Activated CD4-positive, alpha-beta T cell treated with anti-CD3 and anti-CD28 coated beads, Interleukin-2, Interleukin-4, amounts not matched to agents 100 ng/mL and 50 ng/mL, durations not matched to agents 16 hours and 8 hours (primary cell): ENCODE results near the gene BRIP1.
"Not testable (repeated sequence)": the region's sequence is repeated elsewhere in the genome, so short reads cannot be mapped to it uniquely, and the experiment has no call there.

Source experiments
- DNase-seq: peaks from one replicate; pipeline ENCODE4 v3.0.0-alpha.2; 2020; ENCODE audit warnings: low spot score

The BRIP1 gene

DNA sequence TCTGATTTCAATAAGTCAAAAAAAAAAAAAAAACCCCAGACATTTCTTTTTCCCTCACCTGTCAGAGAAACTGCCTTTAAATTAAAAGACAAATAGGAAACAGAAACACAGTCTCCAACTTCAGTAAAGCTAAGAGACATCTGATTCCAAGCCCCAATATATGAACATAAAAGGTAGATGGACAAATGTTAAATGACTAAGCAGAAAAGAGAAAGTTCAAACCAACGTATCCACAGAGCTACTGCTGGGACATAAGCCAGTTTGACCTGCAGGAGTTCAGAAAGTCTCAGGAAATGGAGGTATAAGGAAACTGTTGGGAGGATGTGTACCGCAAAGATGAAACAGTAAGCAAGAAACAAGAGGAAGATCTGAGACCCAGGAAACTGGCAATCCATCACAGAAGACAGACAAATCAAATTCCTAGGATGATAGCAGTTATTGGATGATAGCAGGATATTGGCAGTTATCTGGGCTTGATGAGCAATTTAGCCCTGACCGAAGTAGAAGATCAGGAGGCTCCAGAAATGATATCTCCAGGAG is 135.0 kb downstream of the BRIP1 start:
- no peak for DNase-seq

DNA sequence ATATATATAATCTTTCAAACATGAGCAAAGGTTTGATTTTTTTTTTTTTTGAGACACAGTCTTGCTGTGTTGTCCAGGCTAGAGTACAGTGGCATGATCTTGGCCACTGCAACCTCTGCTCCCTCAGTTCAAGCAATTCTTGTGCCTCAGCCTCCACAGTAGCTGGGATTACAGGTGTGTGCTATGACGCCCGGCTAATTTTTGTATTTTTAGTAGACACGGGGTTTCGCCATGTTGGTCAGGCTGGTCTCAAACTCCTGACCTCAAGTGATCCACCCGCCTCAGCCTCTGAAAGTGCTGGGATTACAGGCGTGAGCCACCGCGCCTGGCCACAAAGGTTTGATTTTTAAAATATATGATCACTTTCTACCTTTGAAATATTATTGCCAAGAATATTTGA is 135.5 kb downstream of the BRIP1 start:
- not testable (repeated sequence) for DNase-seq

DNA sequence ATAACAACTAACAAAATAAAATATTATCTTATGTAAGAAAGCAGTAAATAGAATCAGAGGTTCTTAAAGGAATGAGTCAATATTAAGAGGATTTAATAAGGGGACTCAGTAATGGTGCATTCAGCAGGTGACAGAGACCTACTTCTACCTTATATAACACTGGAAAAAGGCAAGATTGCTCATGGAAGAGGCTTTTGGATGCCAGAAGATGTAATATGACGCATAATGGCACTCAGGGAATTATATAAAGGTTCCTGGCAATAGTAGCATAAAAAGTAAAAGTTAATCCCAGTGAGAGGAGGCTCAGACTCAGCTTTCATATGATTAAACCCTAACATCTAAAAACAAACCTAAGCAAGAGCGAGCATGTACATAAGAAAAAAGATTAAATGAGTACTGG is 136.4 kb downstream of the BRIP1 start:
- DNase-seq: no peak

DNA sequence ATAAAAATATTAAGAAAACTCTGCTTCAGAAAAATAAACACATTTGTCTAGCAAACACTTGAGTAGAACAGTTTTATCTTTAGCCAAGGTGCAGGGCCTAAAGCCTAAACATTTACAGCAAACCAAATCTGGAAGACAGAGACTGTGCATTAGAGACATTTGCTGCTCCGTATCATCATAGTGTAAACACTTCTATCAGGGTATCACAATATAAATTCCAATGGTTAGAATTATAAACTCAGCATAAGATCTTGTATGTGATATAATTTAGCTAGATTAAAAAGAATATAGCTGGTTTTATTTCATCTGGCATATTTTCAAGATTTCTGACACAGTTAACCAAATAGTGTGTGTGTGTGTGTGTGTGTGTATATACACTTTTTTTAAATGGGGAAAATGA is 138.6 kb downstream of the BRIP1 start:
- no peak for DNase-seq

DNA sequence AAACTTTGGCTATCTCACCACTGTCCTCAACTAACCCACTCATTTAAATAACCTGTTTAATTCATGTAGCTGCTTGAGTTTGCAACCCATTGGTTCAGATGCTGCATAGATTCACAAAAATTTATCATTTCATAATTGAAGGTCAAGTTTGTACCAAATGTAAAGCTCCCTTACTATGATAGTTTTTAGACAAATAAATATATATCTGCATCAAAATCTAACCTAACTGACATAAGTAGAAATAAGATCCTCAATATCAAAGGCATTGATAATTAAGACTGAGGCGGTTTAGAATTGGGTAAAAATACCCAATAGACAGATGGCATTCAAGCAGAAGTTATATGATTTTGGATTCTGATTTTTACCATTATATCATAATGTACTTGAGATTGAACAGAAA is 139.4 kb downstream of the BRIP1 start:
- DNase-seq: no peak

DNA sequence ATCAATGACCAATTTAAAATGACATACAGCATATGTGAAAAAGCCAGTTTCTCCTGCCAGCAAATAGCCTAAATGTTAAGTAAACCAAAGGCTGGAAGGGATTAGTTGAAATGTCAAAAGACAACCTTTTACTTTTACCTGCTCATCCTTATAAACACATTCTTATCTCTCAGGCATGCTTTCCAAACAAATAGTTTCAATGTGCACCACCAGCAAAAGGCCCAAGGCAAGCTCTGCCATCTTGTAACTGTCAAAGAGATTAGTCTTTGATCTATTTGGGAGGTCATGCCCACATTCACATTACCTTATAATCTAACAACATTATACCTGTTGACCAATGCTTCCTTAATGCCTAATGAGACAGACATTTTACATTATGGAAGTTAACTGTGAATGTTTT is 140.1 kb downstream of the BRIP1 start:
- no peak for DNase-seq

DNA sequence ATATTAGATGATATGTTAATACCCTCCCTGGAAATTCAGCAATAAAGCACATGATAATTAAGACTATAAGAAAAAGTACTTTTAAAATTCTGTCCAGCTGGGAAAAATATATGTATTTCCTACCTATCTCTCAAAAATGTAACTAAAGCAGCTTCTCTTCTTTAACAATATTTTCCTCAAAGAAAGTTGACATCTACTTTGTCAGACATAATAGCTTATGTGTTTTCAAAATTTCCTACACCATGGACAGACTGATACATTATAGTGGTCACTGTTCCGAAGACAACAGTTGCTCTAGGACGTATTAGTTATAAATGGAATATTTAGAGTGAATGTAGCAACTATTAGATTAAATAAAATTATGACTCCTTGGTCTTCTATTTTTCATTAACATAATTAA is 140.9 kb downstream of the BRIP1 start:
- DNase-seq: no peak

DNA sequence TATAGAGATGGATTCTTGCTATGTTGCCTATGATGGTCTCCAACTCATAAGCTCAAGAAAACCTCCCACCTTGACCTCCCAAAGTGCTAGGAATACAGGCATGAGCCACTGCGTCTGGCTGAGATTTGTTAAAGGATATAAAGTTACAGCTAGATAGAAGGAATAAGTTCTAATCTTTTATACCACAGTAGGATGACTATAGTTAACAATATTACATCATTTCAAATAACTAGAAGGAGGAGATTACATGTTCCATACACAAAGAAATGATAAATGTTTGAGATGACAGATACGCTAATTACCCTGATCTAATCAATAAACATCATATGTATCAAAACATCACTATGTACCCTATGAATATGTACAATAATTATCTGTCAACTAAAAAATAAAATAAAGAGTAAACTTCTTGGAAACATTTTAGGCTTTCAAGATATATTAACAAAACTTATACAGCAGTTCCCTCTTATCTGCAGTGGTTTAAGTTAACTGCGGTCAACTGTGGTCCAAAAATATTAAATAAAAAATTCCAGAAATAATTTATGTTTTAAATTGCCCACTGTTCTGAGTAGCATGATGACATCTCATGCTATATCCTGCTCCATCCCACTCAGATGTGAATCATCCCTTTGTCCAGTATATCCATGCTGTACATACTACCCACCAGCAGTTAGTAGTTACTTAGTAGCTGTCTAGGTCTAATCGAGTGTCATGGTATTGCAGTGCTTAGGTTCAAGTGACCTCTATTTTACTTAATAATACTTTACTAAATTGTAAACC is 143.1 kb downstream of the BRIP1 start:
- DNase-seq: no peak

DNA sequence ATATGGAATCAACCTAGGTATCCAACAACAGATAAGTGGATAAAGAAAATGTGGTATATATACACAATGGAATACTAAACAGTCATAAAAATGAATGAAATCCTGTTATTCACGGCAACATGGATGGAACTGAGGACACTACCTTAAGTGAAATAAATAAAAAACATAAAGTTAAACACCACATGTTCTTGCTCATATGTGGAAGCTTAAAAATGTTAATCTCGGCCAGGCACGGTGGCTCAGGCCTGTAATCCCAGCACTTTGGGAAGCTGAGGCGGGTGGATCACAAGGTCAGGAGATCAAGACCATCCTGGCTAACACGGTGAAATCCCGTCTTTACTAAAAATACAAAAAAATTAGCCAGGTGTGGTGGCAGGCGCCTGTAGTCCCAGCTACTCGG is 144.1 kb downstream of the BRIP1 start:
- DNase-seq: not testable (repeated sequence)

DNA sequence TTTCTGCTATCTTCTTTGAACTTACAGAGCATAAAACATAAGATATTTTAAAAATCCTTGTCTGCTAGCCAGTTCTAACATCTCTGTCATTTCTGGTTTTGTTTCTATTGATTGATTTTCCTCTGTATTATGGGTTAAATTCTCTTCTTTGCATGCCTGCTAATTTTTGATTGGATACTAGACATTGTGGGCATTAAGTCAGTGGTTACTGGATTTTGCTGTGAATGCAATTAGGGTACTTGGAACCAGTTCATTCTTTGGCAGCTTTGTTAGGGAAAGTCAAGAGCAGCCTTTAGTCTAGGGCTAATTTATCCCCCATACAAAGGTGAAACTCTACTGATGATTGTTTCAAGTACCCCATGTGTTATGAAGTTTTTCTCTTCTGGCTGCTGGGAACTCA is 145.3 kb downstream of the BRIP1 start:
- no peak for DNase-seq

DNA sequence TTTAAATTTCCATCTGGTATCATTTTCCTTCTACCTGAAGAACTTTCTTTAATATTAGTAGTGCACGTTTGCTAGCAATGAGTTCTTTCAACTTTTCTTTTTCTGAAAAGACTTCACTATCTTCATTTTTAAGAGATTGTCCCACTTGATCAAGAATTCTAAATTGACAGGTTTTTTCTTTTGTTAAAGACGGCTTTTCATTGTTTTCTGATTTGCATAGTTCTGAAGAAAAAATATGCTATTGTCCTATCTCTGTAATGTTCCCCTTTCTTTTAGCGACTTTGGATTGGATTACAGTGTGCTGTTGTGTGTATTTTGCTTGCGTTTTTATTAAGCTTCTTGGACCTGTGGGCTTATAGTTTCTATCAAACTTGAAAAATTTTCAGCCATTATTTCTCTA is 146.0 kb downstream of the BRIP1 start:
- no peak for DNase-seq

DNA sequence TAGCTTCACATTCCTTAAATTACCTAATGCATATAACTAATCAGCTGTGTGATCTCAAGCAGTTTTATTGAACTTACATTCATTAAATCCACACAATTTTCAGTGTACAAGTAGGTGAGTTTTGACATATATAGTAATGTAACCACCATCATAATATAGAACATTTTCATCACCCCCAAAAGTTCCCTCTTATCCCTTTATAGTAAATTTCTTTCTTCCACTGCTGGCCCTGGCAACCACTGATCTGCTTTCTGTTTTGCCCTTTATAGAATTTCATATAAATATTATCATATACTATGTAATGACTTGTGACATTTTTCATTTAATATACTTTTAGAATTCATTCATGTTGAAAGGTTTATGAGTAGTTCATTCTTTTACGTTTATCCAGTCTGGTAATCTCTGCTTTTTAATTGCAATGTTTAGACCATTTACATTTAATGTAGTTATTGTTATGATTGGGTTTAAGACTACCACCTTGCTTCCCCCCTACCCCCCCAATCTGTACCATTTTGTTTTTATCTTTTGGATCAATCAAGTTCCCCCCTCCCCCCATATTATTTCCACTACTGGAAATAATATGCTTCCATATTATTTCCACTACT is 147.0 kb downstream of the BRIP1 start:
- DNase-seq: no peak

DNA sequence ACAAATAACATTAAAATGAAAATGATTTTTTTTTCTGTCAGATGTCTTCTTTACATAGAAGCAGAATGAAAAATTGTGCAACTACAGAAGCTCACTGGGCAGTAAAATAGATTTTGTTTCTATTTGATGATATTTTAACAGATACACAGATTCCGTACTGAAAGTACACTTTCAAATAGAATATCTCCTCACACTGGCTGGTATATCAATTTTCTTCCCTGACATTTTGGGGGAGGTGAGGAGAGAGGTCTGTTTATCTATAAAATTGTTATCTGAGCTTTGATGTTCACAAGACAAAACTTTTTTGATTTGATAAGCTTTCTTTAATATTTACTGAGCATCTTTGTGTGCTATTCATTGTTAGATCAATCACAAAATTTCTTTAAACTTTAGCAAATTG is 148.0 kb downstream of the BRIP1 start:
- DNase-seq: no peak

DNA sequence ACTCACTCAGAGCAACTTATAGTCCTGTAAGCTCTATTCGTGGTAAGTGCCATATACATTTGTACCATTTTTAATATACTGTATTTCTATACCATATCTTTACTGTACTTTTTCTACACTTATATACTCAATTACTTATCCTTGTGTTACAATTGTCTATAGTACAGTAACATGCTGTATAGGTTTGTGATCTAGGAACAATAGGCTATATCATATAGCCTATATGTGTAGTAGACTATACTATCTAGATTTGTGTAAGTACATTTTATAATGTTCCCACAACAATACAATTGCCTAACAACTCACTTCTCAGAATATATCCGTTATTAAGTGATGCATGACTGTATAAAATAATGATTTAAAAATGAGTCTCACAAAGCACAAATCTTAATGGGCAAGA is 149.0 kb downstream of the BRIP1 start:
- DNase-seq: no peak

DNA sequence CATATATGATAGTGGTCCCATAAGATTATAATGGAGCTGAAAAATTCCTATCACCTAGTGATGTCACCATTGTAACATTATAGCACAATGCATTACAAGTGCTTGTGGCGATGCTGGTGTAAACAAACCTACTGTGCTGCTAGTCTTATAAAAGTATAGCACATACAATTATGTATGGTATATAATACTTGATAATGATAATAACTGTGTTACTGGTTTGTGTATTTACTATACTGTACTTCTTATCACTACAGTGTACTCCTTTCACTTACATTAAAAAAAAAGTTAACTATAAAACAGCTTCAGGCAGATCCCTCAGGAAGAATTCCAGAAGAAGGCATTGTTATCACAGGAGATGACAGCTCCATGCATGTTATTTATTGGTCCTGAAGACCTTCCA is 150.3 kb downstream of the BRIP1 start:
- no peak for DNase-seq

DNA sequence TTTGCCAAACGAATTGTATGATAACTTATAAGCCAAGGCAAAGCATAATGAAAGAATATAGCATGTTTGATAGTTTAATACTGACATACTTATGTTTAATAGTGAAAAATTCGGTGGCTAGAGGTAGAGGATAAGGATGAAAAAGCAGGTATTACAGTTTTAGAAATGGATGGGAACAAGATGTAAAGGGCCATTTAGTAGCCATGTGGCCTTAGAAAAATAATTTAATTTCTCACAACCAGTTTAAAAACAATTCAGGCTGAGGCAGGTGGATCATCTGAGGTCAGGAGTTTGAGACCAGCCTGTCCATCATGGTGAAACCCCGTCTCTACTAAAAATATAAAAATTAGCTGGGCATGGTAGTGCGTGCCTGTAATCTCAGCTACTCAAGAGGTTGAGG is 152.8 kb downstream of the BRIP1 start:
- no peak for DNase-seq

DNA sequence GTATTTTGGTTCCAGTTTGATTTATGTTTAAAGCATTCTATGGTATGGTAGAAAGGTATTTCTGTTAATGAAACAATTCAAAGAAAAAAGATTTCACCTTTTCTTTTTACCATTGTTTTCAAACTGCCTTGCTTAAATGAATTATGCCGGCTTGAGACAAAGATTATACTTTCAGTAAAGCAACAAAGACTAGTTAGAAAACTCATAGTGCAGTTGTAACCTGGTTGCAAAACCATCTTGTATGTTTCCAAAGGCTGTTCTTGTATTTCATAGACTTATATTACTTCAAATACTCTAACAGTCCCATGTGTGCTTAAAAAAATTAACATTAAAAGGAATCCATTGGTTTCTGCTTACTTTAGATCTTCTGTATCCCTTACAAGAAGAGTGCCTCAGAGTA is 153.8 kb downstream of the BRIP1 start:
- DNase-seq: no peak

DNA sequence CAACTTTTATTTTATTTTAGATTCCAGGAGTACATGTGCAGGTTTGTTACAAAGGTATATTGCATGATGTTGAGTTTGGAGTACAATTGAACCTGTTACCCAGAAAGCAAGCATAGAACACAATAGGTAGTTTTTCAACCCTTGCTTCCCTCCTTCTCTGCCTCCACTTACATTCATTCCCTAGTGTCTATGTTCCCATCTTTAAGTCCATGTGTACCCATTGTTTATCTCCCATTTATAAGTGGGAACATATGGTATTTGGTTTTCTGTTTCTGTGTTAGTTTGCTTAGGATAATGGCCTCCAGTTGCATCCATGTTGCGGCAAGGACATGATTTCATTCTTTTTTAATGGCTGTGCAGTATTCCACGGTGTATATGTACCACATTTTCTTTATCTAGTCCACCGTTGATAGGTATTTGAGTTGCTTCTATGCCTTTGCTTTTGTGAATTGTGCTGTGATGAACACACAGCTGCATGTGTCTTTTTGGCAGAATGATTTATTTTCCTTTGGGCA is 158.3 kb downstream of the BRIP1 start:
- no peak for DNase-seq

DNA sequence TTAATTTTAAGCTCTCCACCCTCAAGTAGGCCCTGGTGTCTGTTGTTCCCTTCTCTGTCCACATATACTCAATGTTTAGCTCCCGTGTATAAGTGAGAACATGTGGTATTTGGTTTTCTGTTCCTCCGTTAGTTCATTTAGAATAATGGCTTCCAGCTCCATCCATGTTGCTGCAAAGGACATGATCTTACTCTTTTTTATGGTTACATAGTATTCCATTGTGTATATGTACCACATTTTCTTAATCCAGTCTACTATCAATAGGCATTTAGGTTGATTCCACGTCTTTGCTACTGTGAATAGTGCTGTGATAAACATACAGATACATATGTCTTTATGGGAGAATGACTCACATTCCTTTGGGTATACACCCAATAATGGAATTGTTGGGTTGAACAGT is 160.9 kb downstream of the BRIP1 start:
- no peak for DNase-seq

DNA sequence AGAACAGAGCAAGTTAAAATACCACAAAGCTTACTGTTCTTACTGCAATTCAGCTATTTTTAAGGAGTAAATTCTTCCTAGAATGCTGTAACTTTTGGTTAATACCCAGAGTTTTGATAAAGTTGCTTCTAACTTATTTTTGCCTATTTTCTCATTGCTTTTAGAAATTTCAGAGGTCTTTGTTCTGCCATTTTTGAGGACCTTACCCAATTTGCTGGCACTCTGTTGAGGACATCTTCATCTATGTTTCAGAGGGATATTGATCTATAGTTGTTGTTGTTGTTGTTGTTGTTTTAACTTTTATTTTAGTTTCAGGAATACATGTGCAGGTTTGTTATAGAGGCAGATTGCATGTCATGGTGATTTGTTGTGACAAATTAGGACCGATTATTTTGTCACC is 161.3 kb downstream of the BRIP1 start:
- no peak for DNase-seq

DNA sequence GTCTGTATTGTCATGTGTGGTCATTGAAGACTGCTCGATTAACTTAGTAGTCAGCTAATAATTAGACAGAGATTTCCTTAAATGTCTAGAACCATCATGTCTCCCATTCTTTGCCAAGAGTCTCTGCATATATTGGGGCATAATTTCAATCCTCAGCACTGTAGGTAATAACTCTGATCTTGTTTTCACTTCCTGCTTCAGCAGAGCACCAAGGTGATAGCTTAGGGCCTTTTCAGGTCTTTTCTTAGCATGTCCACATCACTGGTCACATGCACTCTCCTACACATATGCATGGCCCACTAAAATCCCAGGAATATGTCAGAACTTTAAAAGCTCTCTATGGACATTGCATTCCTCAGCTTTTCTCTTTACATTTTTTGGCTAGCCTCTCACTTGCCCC is 162.0 kb downstream of the BRIP1 start:
- no peak for DNase-seq

DNA sequence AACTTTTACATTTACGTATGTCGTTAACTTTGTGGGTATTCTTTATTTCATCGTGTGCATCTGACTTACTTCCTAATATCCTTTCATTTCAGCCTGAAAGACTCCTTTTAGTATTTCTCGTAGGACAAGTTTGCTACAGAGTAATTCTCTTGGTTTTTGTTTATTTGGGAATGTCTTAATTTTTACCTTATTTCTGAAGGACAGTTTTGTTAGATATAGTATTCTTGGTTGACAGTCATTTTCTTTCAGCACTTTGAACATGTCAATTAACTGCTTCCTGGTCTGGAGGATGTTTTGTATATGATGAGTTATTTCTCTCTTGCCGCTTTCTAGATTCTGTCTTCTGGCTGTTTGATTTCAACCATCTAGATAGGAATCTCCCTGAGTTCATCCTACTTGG is 163.1 kb downstream of the BRIP1 start:
- no peak for DNase-seq

DNA sequence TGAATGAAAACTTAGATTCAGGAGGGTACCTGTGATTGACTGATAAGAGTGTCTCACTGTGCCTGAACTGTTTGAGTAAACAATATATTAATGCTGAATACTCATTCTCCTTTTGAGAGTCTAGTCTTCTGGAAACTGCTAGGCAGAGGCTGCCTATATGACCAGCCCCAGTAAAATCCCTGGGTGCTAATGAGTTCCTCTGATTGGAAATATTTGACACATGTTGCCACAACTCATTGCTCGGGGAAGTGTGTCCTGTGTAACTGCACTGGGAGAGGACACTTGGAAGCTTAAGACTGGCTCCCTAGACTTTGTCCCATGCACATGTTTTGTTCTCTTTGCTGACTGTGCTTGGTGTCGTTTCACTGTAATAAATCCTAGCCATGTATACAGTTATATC is 163.6 kb downstream of the BRIP1 start:
- DNase-seq: no peak

DNA sequence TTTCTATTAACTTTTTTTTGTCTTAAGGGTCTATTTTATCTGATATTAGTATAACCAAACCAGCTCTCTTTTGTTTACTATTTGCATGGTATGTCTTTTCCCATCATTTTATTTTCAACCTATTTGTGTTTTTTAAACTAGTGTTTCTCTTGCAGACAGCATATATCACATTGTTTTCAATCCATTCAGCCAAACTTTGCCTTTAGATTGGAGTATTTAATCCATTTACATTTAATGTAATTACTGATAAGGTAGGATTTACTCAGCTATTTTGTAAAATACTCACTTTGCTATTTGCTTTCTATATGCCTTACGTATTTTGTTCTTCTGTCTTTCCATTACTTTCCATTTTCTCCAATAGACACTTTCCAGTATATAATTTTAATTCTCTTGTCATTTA is 164.3 kb downstream of the BRIP1 start:
- DNase-seq: no peak
